GM12801 (cell line): ENCODE results near the gene ITPRIPL2.

ENCODE experiments used
- CTCF ChIP-seq: IDR thresholded peaks from one replicate; pipeline ENCODE4 v1.5.1; 2011; ENCODE audit warnings: control low read depth; ENCODE audit not compliant: insufficient read length; ENCODE audit errors: extremely low read depth

ITPRIPL2 gene

GRCh38 chr16:19140396-19140795 is 26.6 kb downstream of the ITPRIPL2 start:
- no peak for TF ChIP-seq CTCF

GRCh38 chr16:19142939-19143598 is 29.3 kb downstream of the ITPRIPL2 start:
- no peak for TF ChIP-seq CTCF

- no peak for TF ChIP-seq CTCF
Measured at GRCh38 chr16:19143599-19143956, 29.8 kb downstream of the ITPRIPL2 start.

- no peak for TF ChIP-seq CTCF
Measured at GRCh38 chr16:19145010-19145409, 31.2 kb downstream of the ITPRIPL2 start.

GRCh38 chr16:19147126-19147525 is 33.4 kb downstream of the ITPRIPL2 start:
- TF ChIP-seq CTCF: no peak

- TF ChIP-seq CTCF: no peak
Measured at GRCh38 chr16:19147627-19148026, 33.9 kb downstream of the ITPRIPL2 start.

GRCh38 chr16:19148189-19148588 is 34.4 kb downstream of the ITPRIPL2 start:
- no peak for TF ChIP-seq CTCF

- TF ChIP-seq CTCF: no peak
Measured at GRCh38 chr16:19151310-19151709, 37.5 kb downstream of the ITPRIPL2 start.
